ENCODE data around the gene TAMM41. TPM values are rescaled to one million over a fixed set of nuclear protein-coding genes. Genes with fewer than 3 reads are reported as not detected.
"Not testable (repeated sequence)": the region's sequence is repeated elsewhere in the genome, so short reads cannot be mapped to it uniquely, and the experiment has no call there.

The TAMM41 gene
- total and polyA plus RNA-seq, 4 donors: 1.8 to 27.4 (median 13.3) TPM

- WGBS, 2 donors: 96 to 100% methylated on average over 3 of the region's 3 CpGs
- H3K4me3 ChIP-seq (ENCODE audit: low read length in 2 of 2): no peak overlapping the region
- H3K27me3 ChIP-seq (ENCODE audit: control insufficient read depth in 1 of 2, insufficient read depth in 2 of 2, low read length in 1 of 2): no peaks in the 10 kb centered on the region
- DNase-seq (no peak), ATAC-seq (ENCODE audit: low FRiP score) (no peak)
- H3K9me3 ChIP-seq (ENCODE audit: control insufficient read depth, low read length): no peaks in the 10 kb centered on the region
- no peak overlapping the region for H3K27ac ChIP-seq (ENCODE audit: low read depth in 1 of 2, low read length in 2 of 2)
- H3K4me1 ChIP-seq (ENCODE audit: control insufficient read depth in 1 of 2, insufficient read depth in 2 of 2, low read length in 2 of 2): no peaks in the 10 kb centered on the region
- no peaks in the 10 kb centered on the region for H3K36me3 ChIP-seq (ENCODE audit: control insufficient read depth in 1 of 2, insufficient read depth in 2 of 2, low read length in 1 of 2)
- intact Hi-C loops (cut with DNase I): no loop called here
Observed at GRCh38 chr3:11768604-11769003, 78.1 kb downstream of the TAMM41 start.

GRCh38 chr3:11764931-11765363 lies 81.7 kb downstream of the TAMM41 start:
- intact Hi-C loops (cut with DNase I): no loop called here
- WGBS, 2 donors: 86 to 90% methylated on average over 5 of the region's 5 CpGs
- Histone ChIP-seq H3K4me1 (ENCODE audit: control insufficient read depth in 1 of 2, insufficient read depth in 2 of 2, low read length in 2 of 2) (no peaks in the 10 kb centered on the region), H3K4me3 (ENCODE audit: low read length in 2 of 2) (no peak overlapping the region), H3K36me3 (ENCODE audit: control insufficient read depth in 1 of 2, insufficient read depth in 2 of 2, low read length in 1 of 2) (no peaks in the 10 kb centered on the region), H3K27me3 (ENCODE audit: control insufficient read depth in 1 of 2, insufficient read depth in 2 of 2, low read length in 1 of 2) (no peaks in the 10 kb centered on the region), H3K27ac (ENCODE audit: low read depth in 1 of 2, low read length in 2 of 2) (no peak overlapping the region), H3K9me3 (ENCODE audit: control insufficient read depth, low read length) (no peaks in the 10 kb centered on the region)
- DNase-seq (no peak), ATAC-seq (ENCODE audit: low FRiP score) (no peak)

GRCh38 chr3:11759996-11760395 lies 86.7 kb downstream of the TAMM41 start:
- 79 to 87% methylated on average over 2 of the region's 2 CpGs for WGBS, 2 donors
- H3K9me3 ChIP-seq (ENCODE audit: control insufficient read depth, low read length): no peaks in the 10 kb centered on the region
- DNase-seq (no peak), ATAC-seq (ENCODE audit: low FRiP score) (no peak)
- H3K4me3 ChIP-seq (ENCODE audit: low read length in 2 of 2): no peak overlapping the region
- H3K27ac ChIP-seq (ENCODE audit: low read depth in 1 of 2, low read length in 2 of 2): no peak overlapping the region
- H3K4me1 ChIP-seq (ENCODE audit: control insufficient read depth in 1 of 2, insufficient read depth in 2 of 2, low read length in 2 of 2): no peaks in the 10 kb centered on the region
- intact Hi-C loops (cut with DNase I): no loop called here
- no peaks in the 10 kb centered on the region for H3K36me3 ChIP-seq (ENCODE audit: control insufficient read depth in 1 of 2, insufficient read depth in 2 of 2, low read length in 1 of 2)
- no peaks in the 10 kb centered on the region for H3K27me3 ChIP-seq (ENCODE audit: control insufficient read depth in 1 of 2, insufficient read depth in 2 of 2, low read length in 1 of 2)

- 76 to 82% methylated on average over 6 of the region's 6 CpGs for WGBS, 2 donors
- DNase-seq: no peak
- intact Hi-C loops (cut with DNase I): no loop called here
- no peaks in the 10 kb centered on the region for H3K9me3 ChIP-seq (ENCODE audit: control insufficient read depth, low read length)
- H3K27me3 ChIP-seq (ENCODE audit: control insufficient read depth in 1 of 2, insufficient read depth in 2 of 2, low read length in 1 of 2): no peaks in the 10 kb centered on the region
- no peak overlapping the region for H3K4me3 ChIP-seq (ENCODE audit: low read length in 2 of 2)
- H3K27ac ChIP-seq (ENCODE audit: low read depth in 1 of 2, low read length in 2 of 2): no peak overlapping the region
- no peaks in the 10 kb centered on the region for H3K4me1 ChIP-seq (ENCODE audit: control insufficient read depth in 1 of 2, insufficient read depth in 2 of 2, low read length in 2 of 2)
- no peaks in the 10 kb centered on the region for H3K36me3 ChIP-seq (ENCODE audit: control insufficient read depth in 1 of 2, insufficient read depth in 2 of 2, low read length in 1 of 2)
- ATAC-seq (ENCODE audit: low FRiP score): no peak
Observed at GRCh38 chr3:11757929-11758328, 88.8 kb downstream of the TAMM41 start.

- ATAC-seq (ENCODE audit: low FRiP score): no peak
- H3K4me1 ChIP-seq (ENCODE audit: control insufficient read depth in 1 of 2, insufficient read depth in 2 of 2, low read length in 2 of 2): no peaks in the 10 kb centered on the region
- intact Hi-C loops (cut with DNase I): no loop called here
- no peak overlapping the region for H3K4me3 ChIP-seq (ENCODE audit: low read length in 2 of 2)
- H3K36me3 ChIP-seq (ENCODE audit: control insufficient read depth in 1 of 2, insufficient read depth in 2 of 2, low read length in 1 of 2): no peaks in the 10 kb centered on the region
- no peak for DNase-seq
- WGBS, 2 donors: 69 to 80% methylated on average over 9 of the region's 9 CpGs
- H3K27me3 ChIP-seq (ENCODE audit: control insufficient read depth in 1 of 2, insufficient read depth in 2 of 2, low read length in 1 of 2): no peaks in the 10 kb centered on the region
- no peak overlapping the region for H3K27ac ChIP-seq (ENCODE audit: low read depth in 1 of 2, low read length in 2 of 2)
- no peaks in the 10 kb centered on the region for H3K9me3 ChIP-seq (ENCODE audit: control insufficient read depth, low read length)
Observed at GRCh38 chr3:11757441-11757875, 89.2 kb downstream of the TAMM41 start.

GRCh38 chr3:11755276-11755675 lies 91.4 kb downstream of the TAMM41 start:
- intact Hi-C loops (cut with DNase I): no loop called here
- no peak for DNase-seq

GRCh38 chr3:11752254-11752653 lies 94.4 kb downstream of the TAMM41 start:
- H3K4me3 ChIP-seq (ENCODE audit: low read length in 2 of 2); H3K27ac ChIP-seq (ENCODE audit: low read depth in 1 of 2, low read length in 2 of 2); intact Hi-C loops (cut with DNase I); H3K4me1 ChIP-seq (ENCODE audit: control insufficient read depth in 1 of 2, insufficient read depth in 2 of 2, low read length in 2 of 2); H3K36me3 ChIP-seq (ENCODE audit: control insufficient read depth in 1 of 2, insufficient read depth in 2 of 2, low read length in 1 of 2); DNase-seq; H3K9me3 ChIP-seq (ENCODE audit: control insufficient read depth, low read length); ATAC-seq (ENCODE audit: low FRiP score); H3K27me3 ChIP-seq (ENCODE audit: control insufficient read depth in 1 of 2, insufficient read depth in 2 of 2, low read length in 1 of 2): not testable (repeated sequence)
- 83 to 87% methylated on average over 4 of the region's 4 CpGs for WGBS, 2 donors

More at GRCh38 chr3:11755276-11755675, 91.4 kb downstream of the TAMM41 start:
- no peaks in the 10 kb centered on the region for H3K27me3 ChIP-seq (ENCODE audit: control insufficient read depth in 1 of 2, insufficient read depth in 2 of 2, low read length in 1 of 2)
- H3K4me3 ChIP-seq (ENCODE audit: low read length in 2 of 2): no peak overlapping the region
- no peaks in the 10 kb centered on the region for H3K4me1 ChIP-seq (ENCODE audit: control insufficient read depth in 1 of 2, insufficient read depth in 2 of 2, low read length in 2 of 2)
- no peaks in the 10 kb centered on the region for H3K36me3 ChIP-seq (ENCODE audit: control insufficient read depth in 1 of 2, insufficient read depth in 2 of 2, low read length in 1 of 2)
- no peak overlapping the region for H3K27ac ChIP-seq (ENCODE audit: low read depth in 1 of 2, low read length in 2 of 2)
- ATAC-seq (ENCODE audit: low FRiP score): no peak
- H3K9me3 ChIP-seq (ENCODE audit: control insufficient read depth, low read length): no peaks in the 10 kb centered on the region
- WGBS, 2 donors: 76 to 78% methylated on average over 12 of the region's 12 CpGs

- H3K4me1 ChIP-seq (ENCODE audit: control insufficient read depth in 1 of 2, insufficient read depth in 2 of 2, low read length in 2 of 2); H3K36me3 ChIP-seq (ENCODE audit: control insufficient read depth in 1 of 2, insufficient read depth in 2 of 2, low read length in 1 of 2); H3K4me3 ChIP-seq (ENCODE audit: low read length in 2 of 2); DNase-seq; H3K27me3 ChIP-seq (ENCODE audit: control insufficient read depth in 1 of 2, insufficient read depth in 2 of 2, low read length in 1 of 2); H3K27ac ChIP-seq (ENCODE audit: low read depth in 1 of 2, low read length in 2 of 2); H3K9me3 ChIP-seq (ENCODE audit: control insufficient read depth, low read length); intact Hi-C loops (cut with DNase I); ATAC-seq (ENCODE audit: low FRiP score): not testable (repeated sequence)
- WGBS, 2 donors: 53 to 58% methylated on average over 9 of the region's 9 CpGs
Observed at GRCh38 chr3:11748306-11748705, 98.4 kb downstream of the TAMM41 start.
